ENCODE measurements around the gene TBC1D14.

The TBC1D14 gene

DNA sequence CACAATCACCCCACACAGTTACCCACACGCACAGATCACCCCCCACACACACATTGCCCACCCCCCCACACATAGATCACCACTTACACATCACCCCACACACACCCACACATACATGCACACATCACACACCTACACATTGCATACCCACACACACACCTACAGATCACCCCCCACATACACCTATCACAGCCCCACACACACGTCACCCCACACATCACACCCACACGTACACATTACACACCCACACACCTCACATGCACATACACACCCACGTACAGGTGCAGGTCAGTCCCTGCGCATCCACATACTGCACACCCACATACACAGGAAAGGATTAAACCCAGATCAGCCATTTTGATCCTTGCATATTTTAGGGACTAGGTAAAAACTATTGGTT, 118.3 kb downstream of the TBC1D14 start:
- no peak for DNase-seq

DNA sequence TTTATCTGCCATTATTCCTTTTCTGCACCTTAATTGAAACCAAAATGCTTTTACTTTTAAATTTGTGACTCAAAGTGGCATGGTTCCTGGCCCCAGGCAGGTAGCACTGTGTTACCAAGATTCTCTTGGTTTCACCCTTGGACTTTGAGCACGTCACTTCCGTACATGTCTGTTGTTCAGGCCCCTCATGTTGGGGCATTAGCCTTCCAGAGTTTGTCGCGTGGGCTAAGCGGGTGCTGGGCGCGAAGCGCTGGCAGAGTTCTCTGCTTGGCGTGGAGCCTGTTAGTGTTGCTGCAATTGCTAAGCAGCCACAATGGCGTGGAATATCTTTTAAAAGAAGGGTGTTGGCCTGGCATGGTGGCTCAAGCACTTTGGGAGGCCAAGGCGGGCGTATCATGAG, 119.6 kb downstream of the TBC1D14 start:
- DNase-seq, result no peak

DNA sequence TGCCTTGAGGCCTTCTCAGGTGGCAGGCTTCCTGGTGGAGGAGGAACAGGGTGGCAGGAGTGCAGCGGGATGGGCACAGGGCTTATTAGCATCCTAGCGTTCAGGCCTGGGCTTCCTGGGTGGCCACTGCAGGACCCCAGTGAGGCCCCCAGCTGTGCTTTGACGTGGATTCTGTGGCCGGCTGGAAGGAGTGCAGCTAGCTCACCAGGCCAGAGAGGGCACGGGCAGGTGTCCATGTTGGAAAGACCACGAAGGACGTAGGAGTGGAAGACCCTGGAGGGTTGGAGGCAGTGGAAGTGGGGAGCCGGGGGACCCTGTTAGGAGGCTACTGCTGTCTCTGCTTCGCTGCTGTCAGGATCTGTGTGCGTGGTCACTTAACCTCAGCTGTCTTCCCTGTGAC, 120.3 kb downstream of the TBC1D14 start:
- no peak for DNase-seq

DNA sequence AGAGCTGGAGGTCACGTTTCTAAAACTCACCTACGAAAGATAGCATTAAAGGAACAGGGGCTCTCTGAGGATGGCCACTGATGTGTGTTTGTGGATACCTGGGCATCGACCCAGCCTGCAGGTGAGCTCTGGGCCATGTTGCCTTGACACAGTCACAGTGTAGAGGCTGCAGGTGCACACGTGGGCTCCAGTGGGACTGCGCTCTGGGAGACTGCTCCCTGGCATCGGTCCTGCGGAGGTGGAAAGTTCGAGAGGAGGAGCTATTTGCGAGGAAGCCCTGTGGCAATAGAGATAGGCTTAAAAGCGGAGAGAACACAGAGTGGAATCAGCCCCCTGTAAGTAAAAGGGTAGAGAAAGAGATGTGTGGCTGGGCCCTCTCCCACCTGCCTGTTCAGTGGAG, 121.2 kb downstream of the TBC1D14 start:
- DNase-seq, result no peak

DNA sequence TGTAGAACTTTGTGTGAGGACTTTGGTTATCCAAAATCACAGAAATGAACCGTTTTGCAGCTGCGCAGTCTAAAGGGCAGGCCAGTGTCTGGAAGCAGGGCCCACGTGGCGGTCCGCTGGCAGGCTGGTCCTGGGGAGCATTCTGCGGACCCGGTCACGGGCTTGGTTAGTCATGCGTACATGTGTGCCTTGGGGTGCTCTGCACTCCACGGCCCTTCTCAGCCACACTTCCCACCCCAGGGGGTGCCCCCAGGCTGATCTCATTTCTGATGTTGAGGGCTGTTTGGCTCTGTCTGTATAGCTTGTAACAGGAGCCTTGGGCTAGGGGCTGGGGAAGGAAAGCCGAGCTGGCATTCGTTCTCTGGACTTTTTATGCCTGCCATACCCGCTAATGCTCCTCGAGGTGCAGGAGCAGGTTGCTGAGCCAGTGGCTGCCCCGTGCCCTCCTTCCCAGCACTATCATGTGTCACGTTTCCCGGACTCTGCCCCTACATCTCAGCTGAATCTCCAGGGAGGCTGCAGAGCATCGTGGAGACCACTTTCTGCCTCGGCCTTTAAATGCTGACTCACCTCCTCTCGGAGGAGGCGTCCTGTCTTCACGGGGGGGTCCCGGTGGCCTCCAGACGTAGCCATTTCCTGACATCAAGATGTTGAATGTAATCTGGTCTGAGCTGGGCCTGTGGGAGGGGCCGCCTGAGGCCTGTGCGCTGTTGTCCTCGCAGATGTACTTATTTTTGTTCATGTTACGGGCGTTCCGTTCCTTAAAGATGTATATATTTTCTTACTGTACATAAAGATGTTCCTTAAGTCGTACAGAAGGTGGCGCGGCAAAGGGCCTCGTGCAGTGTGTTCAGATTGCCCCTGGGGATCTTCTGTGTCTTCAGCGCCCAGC, 122.2 kb downstream of the TBC1D14 start:
- DNase-seq, result no peak

DNA sequence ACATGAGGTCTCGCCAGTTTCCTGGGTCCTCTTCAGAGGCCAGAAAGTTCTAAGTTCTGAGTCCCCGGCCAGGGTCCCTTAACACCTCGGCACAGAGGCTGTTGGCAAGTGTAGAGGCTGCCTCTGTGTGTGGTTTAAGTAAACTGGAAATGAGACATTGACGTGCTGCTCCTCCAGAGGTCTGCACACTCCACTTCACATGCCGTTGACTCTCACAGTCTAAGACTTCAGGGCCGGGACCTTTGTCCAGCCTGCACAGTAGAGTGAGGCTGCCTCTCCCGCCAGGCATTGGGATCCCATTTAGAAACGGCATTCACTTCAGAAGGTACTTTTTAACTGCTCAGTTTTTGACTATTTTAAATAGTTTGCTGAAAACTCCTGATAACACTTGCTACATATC, 123.0 kb downstream of the TBC1D14 start:
- DNase-seq, result no peak

DNA sequence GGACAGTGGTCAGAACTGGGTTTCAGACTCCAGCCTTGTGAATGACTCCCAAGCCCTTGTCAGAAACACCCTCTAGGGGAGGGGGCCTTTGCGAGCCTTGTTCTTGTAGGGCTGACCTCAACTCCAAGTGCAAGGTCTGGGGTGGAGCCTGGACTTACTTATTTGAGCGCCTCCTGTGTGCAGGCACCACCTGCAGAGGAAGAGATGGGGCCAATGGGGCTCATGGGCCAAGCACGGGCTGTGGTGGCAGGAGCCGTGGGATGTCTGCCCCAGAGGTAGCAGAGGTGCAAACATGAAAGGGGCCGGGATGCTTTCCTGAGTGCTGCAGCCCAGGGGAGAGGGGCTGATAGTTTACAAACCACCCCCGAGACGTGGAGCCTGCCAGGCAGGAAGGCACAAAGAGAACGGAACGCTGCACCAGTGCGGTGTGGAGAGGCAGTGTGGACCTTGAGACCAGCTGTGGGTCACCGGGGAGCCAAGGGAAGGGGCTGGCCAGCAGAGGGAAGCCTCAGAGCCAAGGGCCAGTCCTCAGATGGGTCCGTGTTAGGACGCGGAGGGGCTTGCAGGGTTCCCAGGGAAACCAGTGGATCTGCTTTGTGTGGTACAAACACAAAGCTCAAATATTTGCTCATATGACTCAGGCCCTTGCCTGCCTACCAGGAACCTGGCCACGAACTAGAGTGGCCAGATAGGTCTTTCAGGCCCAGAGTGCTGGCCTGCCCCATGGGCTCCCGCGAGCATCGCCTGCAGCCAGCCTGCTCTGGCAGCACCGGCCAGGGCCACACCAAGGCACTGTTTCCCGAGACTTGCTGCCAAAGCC, 124.8 kb downstream of the TBC1D14 start:
- peak; percentile 24 to 33 for DNase-seq

DNA sequence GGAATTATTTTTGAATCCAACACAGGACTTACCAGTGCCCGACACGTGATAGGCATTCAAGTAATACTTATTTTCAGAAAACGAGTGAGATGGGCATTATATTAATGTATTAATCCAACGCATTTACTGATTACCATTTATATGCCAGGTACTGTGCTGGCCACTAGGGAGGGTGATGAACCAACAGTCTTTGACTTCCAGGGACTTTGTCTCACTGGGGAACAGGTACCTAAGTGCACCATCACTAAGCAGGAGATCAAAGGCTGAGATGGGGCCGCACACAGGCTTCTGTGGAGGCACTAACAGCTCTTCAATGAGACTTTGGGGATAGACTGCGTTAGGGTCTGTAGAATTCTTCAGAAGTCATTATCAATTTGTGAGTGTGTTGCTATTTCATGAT, 127.8 kb downstream of the TBC1D14 start:
- DNase-seq, result no peak

DNA sequence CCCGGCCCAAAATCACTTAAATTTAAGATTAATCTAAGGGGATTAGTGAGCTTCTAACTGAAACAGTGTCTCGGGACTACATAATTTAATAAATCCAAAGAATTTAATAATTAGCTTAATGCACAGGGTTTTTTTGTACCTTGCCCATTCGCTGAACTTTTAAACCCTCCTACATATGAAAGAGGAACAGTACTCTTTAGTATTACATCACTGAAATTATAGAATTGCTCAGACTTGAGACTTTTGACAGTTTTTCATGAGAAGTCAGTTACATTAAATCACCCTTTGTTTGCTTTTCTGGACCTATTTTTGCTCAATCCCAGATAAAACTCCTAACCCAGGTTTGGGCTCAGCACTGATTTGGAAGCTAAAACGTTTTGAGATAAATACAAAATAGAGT, 131.1 kb downstream of the TBC1D14 start:
- no peak for DNase-seq

DNA sequence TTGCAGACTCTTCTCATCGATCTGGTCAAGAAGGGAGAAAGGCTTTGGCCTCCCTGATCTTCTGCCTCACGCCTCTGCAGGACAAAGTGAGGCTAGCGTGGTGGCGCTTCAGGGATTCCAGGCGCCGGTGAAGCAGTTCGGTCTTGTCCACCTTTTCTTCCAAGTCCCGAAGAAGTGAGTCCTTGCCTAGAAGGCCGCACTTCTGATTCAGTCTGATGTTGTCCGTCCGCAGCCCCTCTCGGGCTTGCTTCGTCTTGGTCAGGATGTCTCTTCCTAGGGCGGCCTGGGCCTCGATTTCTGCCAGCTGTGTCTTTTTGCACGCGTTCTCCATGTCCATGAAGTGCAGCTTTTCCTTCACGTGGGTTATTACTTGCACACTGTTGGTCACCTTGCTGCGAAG, 131.6 kb downstream of the TBC1D14 start:
- no peak for DNase-seq

DNA sequence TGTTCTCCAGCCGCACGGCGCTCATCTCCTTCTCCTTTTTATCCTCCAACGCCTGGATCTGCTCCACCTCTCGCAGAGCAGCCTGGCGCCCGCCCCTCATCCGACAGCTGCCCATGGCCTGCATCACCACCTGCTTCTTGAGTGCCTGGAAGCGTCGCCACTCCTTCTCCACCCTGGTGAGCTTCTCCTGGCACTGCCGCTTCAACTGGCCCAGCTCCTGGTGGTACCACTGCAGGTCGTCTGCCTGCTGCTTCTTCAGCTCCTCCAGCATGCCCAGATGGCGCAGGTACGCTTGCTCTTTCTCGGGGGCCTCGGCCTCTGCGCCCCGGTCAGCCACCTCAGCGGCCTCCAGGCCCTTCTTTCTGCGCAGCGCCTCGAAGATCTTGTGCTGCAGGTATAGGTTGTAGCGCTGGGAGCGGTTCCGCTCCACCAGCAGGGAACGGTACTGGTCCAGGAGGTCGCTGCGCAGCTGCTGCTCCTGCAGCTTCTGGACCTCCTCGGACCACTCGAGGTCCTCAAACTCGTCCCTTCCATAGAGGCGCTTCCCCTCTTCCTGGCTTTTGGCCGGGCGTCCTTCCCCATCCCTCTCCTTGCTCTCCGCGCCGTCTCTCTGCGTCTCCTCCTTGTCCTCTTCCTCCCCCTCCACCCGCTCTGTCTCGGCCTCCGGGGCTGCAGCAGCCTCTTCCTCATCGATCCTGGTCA, 132.3 kb downstream of the TBC1D14 start:
- peak; percentile 31 to 38 for DNase-seq

DNA sequence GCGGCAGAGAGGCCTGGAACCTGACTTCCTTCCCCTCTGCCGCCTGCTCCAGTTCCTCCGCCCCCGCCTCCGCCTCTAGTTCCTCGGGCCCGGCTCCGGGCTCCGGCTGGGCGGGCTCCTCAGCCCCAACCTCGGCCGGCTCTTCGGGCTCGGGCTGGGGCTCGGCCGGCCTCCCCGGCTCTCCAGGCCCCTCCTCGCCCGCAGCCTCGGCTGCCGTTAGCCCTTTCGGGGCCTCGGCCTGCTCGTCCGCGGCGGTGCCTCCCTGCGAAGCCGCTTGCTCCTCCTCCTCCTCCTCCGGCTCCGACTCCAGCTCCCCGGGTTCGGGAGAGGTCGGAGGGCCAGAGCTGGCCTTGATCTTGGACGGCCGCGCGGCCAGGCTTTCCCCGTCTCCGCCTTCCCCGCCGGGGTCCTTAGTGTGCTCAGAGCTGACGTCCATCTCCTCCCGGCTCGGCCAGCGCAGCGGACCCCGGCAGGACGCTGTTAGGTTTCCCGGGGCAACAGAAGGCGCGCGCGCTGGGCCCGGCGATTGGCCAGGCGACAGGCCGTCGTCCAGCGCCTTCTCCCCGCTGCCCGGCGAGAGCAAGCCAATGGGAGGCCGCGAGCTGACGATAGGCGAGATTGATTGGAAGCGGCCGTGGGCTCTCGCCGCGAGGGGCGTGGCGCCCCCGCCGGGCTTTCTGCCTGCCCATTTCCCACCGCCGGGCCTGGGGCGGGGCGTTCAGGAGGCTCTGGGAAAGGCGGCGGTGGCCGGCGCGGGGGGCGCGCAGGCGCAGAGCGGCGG, 133.1 kb downstream of the TBC1D14 start:
- peak; percentile 79 to 87 for DNase-seq

DNA sequence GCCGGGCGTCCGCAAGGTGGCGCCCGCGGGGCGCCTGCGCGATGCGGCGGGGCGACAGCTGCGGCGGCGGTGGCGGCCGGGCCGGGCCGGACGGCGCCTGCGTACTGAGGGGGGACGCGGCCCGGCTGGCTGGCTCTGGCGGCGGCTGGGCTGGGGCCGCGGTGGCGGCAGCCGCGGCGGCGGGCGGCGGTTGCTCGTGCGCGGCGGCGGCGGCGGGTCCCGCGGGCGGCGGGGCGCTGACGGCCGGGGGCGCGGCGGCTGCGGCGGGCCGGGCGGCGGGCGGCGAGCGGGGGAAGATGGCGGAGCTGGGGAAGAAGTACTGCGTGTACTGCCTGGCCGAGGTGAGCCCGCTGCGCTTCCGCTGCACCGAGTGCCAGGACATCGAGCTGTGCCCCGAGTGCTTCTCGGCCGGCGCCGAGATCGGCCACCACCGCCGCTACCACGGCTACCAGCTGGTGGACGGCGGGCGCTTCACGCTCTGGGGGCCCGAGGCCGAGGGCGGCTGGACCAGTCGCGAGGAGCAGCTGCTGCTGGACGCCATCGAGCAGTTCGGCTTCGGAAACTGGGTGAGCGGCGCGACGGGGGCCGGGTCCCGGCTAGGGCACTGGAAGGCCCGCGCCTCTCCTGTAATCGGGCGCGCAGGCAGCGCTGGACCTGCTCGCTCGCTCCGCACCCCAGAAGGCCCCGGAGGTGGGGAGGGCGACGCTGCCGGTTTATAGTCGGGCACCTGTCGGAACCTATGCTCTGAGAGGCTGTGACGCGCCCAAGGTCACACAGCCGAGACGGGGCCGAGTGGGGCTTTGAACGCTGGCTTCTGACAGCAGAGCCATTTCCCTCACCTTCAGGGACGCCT, 133.9 kb downstream of the TBC1D14 start, which contains the start of gene TADA2B:
TADA2B (plus strand) TSS at position 89 of the 853 bp plus-strand sequence; CDS start at position 297, 208 bp downstream.
- no peak for DNase-seq

DNA sequence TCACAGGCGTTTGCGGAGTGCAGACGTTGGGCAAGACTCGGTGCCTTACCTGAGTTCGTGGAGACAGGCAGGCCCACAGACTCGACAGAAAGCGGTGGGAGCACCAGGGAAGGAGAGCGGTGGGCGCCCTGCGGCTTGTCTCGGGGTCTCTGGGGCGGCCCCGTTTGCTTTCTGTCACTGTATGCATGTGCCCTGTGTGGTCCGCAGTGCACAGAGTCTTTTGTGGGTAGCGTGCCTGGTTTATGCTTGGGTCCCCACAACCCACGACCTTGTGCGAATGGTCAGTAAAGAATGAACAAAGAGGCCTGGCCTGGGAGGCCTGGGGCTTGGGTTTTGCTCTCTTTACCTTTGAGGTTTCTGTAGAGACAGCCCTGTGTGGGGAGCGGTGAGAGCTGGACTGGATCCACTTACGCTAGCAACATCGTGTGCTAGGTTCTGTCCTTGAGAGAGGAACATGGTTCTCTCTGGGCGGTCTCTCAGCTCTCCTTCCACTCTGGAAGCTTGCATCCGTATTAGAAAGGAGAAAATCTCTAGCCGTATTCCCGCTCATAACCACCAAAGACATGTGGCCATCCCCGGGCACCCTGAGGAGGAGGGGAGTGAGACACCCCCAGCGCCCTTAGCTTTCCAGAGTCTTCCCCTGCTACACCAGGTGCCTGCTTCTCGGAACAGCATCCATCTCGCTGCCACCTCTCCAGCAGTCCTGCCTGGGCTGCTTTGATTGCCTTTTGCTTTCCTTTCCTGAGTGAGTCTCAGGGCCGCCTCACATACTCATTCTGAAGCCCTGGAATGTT, 134.7 kb downstream of the TBC1D14 start:
- DNase-seq, result no peak

DNA sequence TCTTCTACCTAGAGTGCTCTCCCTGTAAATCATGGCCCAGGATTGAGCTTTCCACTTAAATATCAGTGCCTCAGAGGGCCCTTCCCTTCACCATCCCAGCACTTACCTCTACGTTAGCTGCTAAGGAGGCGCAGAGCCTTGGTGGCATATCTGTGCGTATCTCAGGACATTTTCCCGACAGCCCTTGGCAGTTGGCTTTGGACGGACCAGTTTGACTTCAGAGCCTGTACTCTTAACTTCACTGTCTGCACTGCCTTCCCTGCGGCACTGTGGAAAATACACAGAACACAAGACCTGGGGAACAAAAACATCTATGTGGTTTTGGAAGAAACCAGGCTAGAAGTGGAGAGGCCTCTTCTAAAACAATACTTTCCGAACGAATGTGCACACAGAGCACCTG, 135.9 kb downstream of the TBC1D14 start:
- no peak for DNase-seq

DNA sequence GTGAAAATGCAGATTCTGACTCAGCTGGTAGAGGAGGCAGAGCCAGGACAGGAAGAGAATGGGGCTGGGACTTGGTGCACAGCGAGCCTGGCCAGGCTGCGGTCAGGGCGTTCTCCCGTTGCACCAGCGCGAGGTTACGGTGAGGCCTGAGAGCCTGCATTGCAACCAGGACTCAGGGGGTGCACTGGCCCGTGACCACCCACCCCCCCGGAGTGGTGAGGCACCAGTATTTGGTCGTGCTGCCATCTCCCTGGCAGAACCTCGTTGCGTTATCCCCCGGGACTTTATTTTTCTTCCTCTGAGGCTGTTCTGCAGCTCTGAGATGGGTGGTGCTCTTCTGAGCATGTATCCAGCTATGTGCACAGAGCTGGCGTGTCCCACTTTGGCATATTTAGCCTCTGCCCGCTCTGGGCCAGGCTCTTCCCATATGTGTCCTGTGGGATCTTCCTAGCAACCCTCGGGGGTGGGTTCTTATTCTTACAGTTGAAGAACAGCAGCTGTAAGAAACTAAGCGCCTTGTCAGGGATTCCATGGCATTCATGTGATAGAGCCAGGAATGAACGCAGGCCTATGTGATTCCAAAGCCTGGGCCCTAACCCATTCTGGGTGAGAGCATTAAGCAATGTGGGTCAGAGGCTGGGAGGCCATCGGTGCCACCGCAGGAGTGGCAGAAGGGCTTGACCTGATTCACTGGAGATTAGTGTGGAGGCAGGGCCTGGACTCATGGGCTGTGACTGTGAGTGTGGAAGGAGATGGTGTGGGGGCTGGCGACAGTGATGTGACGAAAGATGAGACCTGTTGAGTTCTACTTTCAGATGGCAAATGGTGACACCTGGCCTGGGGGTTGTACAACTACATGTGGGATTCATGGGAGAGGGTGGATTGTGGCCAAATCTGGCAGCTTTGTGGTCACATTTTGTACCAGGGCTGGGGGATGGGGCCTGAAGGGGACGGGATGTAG, 136.6 kb downstream of the TBC1D14 start:
- DNase-seq, result no peak

DNA sequence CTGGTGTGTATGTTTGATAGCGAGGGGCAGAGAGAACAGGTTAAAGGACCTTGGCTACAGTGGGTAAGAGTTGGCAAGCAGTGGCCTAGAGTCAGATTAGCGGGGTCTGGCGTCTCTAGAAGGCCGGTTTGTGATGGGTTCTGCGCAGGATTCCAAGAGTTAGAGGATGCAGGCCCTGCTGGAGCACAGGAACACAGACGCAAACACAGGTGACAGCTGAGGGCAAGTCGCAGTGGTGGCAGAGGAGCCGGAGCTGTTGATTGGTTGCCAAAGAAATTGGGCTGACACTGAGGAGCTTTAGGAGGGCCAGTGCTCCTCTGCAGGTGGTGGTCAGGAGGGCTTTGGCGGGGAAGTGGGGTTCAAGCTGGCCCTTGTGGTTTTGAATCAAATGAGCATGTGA, 137.3 kb downstream of the TBC1D14 start:
- DNase-seq, result no peak

DNA sequence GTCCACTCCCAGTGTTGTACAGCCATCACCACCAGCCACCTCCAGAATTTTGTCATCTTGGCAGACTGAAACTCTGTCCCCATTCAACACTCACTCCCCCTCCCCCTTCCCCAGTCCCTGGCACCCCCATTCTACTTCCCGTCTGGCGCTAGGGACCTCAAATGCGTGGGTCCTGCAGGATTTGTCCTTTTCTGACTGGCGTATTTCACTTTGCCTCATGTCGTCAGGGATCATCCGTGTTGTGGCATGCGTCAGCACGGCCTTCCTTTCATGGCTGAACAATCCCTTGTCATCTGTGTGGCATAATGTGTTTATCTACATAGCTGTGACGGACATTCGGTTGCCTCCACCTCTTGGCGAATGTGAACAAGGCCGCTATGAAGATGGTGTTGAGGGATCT, 139.0 kb downstream of the TBC1D14 start:
- no peak for DNase-seq

DNA sequence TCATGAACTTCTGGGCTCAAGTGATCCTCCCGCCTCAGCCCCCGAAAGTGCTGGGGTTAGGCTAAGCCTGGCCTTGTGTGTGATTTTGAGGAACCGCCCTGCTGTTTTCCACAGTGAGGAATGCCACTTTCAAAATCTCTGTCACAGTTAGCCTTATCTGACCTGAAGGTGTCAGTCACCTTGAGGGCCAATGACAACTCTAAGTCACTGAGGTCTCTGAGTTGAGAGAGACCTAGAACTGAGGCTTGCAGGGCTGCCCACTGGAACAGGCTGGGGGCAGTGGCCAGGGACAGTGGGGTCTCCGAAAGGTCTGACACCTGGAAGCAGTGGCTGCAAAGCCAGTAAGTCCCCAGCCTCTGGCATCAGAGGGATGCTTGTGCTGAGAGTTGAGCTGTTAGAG, 139.7 kb downstream of the TBC1D14 start:
- no peak for DNase-seq
